RKO (cell line): ENCODE data around the gene SCIN.
"Not testable (repeated sequence)": the region's sequence is repeated elsewhere in the genome, so short reads cannot be mapped to it uniquely, and the experiment has no call there.

Experiments used
- DNase-seq: peaks from one replicate; pipeline ENCODE4 v3.0.0-alpha.2; 2016; ENCODE audit warnings: low spot score

The SCIN gene

GRCh38 chr7:12687718-12688171, 117.2 kb downstream of the SCIN start:
- DNase-seq = no peak

GRCh38 chr7:12688485-12689170, 118.1 kb downstream of the SCIN start:
- DNase-seq = not testable (repeated sequence)

- DNase-seq = no peak
These were observed 118.9 kb downstream of the SCIN start for GRCh38 chr7:12689451-12689850.

- DNase-seq = no peak
These were observed 119.7 kb downstream of the SCIN start for GRCh38 chr7:12690041-12690878.

GRCh38 chr7:12691388-12691787, 120.9 kb downstream of the SCIN start:
- DNase-seq = not testable (repeated sequence)

GRCh38 chr7:12692035-12692434, 121.5 kb downstream of the SCIN start:
- DNase-seq = no peak

- DNase-seq = no peak
These were observed 122.1 kb downstream of the SCIN start for GRCh38 chr7:12692479-12693259.

- DNase-seq = no peak
These were observed 124.3 kb downstream of the SCIN start for GRCh38 chr7:12694817-12695216.

GRCh38 chr7:12695965-12696364, 125.4 kb downstream of the SCIN start:
- no peak for DNase-seq

GRCh38 chr7:12699299-12699698, 128.8 kb downstream of the SCIN start:
- no peak for DNase-seq

GRCh38 chr7:12701433-12701832, 130.9 kb downstream of the SCIN start:
- DNase-seq = no peak

- no peak for DNase-seq
These were observed 133.4 kb downstream of the SCIN start for GRCh38 chr7:12703881-12704280.

- DNase-seq = no peak
These were observed 135.4 kb downstream of the SCIN start for GRCh38 chr7:12705878-12706277.

- DNase-seq = peak; percentile 36
These were observed 136.5 kb downstream of the SCIN start for GRCh38 chr7:12706900-12707536.

- DNase-seq = no peak
These were observed 137.8 kb downstream of the SCIN start for GRCh38 chr7:12708314-12708713.
